GM10266 (cell line): Measurements from ENCODE around the gene ADAM11.
"Not testable (repeated sequence)": the region's sequence is repeated elsewhere in the genome, so short reads cannot be mapped to it uniquely, and the experiment has no call there.

Experiments used
- DNase-seq: peaks from one replicate; pipeline ENCODE4 v3.0.0; 2012; ENCODE audit errors: extremely low spot score
- CTCF ChIP-seq: IDR thresholded peaks from 2 replicates; pipeline ENCODE4 v1.5.1; 2012; ENCODE audit warnings: mild to moderate bottlenecking, low read depth; ENCODE audit not compliant: control insufficient read depth, insufficient read depth; ENCODE audit errors: missing control alignments

ADAM11 gene

GRCh38 chr17:44738214-44738906 lies 20.4 kb upstream of the ADAM11 start:
- peak; percentile 55 for DNase-seq
- TF ChIP-seq CTCF, result no peak

- no peak for TF ChIP-seq CTCF
Observed at GRCh38 chr17:44741316-44741715, 17.5 kb upstream of the ADAM11 start.

GRCh38 chr17:44745301-44745700 lies 13.5 kb upstream of the ADAM11 start:
- no peak for TF ChIP-seq CTCF
- DNase-seq, result no peak

More at GRCh38 chr17:44741316-44741715, 17.5 kb upstream of the ADAM11 start:
- no peak for DNase-seq

GRCh38 chr17:44745738-44746137 lies 13.1 kb upstream of the ADAM11 start:
- not testable (repeated sequence) for DNase-seq

- no peak for TF ChIP-seq CTCF
- no peak for DNase-seq
Observed at GRCh38 chr17:44747566-44747965, 11.2 kb upstream of the ADAM11 start.

- no peak for DNase-seq
- no peak for TF ChIP-seq CTCF
Observed at GRCh38 chr17:44749076-44749979, 9.5 kb upstream of the ADAM11 start.

GRCh38 chr17:44749980-44750318 lies 8.8 kb upstream of the ADAM11 start:
- no peak for TF ChIP-seq CTCF
- DNase-seq, result no peak
